ENCODE measurements around the gene KCNQ1. TPM values are rescaled to one million over a fixed set of nuclear protein-coding genes. Genes with fewer than 3 reads are reported as not detected.

KCNQ1 gene
- total RNA-seq, 1 experiment from 2014 or later, result 10.7 TPM

DNA sequence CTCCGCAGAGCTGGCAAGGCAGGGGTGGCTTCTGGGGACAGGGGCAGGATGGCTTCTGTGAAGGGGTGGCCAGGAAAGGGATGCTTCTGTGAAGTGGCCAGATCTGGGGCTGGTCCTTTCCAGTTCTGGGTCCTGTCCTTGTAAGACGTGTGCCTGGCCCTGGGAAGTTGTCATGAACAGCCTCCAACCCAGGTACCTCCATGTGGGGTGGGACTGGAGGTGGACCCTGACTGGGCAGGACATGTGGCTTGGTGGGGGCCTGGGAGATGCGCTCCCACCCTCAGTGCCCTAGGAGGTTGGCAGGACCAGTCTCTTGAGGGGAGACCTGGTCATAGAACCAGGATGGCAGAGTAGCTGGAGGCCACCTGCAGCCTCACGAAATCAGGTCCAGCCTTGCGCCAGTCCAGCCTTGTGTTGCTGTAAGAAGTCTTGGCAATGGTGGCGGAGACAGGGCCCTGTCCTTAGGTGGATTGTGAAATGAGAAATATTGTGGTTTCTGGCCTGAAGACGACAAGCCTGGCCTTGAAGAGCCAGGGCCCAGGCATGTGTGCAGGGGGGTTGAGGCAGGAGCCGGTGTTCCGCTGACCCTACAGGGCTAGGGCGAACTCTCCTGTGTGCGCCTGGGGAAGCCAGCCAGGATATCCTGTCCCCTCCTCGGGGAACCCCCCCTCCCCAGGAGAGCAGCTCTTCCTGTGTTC is 2.6 kb downstream of the KCNQ1 start (continued):
- TF ChIP-seq, protein P1, sequence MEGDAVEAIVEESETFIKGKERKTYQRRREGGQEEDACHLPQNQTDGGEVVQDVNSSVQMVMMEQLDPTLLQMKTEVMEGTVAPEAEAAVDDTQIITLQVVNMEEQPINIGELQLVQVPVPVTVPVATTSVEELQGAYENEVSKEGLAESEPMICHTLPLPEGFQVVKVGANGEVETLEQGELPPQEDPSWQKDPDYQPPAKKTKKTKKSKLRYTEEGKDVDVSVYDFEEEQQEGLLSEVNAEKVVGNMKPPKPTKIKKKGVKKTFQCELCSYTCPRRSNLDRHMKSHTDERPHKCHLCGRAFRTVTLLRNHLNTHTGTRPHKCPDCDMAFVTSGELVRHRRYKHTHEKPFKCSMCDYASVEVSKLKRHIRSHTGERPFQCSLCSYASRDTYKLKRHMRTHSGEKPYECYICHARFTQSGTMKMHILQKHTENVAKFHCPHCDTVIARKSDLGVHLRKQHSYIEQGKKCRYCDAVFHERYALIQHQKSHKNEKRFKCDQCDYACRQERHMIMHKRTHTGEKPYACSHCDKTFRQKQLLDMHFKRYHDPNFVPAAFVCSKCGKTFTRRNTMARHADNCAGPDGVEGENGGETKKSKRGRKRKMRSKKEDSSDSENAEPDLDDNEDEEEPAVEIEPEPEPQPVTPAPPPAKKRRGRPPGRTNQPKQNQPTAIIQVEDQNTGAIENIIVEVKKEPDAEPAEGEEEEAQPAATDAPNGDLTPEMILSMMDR (IDR thresholded peaks at IDR 0.05 in 2 of 3, conservative IDR thresholded peaks at IDR 0.05 in 1 of 3; ENCODE audit: borderline replicate concordance in 1 of 3, insufficient read depth in 1 of 3, low read depth in 2 of 3, low read length in 2 of 3), result no peak
- TF ChIP-seq ELF1 (IDR thresholded peaks at IDR 0.05; ENCODE audit: borderline replicate concordance, low read depth), result no peak

DNA sequence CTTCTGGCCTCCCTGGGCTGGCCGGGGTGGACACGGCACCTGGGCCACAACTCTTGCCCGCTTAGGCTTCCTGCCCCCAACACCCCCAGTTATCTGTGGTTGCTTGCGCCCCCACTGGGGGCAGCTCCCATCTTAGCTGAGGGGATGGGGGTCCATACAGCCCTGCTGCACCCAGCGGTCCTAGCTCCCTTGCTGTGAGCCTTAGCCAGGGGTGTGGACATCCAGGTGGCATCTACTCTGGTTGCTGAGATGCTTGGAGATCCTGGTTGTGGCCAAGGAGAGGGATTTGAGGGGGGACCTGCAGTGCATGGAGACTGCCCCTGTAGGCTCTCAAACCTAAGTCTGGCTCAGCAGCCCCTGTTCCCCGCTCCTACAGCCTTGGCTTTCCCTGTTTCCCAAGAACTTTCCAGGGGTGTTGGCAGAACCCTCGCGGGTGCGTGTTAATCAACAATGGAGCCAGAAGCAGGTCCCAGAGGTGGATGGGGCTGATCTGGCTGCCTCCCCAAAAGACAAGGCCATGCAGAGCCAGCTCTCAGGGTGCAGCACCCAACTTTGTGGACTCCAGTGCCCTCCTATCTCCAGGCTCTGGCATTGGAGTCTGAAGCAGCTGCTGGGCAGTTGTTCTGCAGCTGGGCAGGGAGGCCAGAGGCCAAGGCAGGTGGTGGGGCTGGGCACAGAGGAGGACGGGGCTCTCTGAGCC is 3.3 kb downstream of the KCNQ1 start:
- TF ChIP-seq SP1 (IDR thresholded peaks at IDR 0.05; ENCODE audit: low read depth) (no peak), SIN3A (IDR thresholded peaks at IDR 0.05; ENCODE audit: low read depth) (no peak), CEBPB (IDR thresholded peaks at IDR 0.05; ENCODE audit: low read depth) (no peak), ZFX (IDR thresholded peaks at IDR 0.05) (no peak), POLR2A (IDR thresholded peaks at IDR 0.05; ENCODE audit: borderline replicate concordance, extremely low read depth, insufficient read depth, insufficient read length) (no peak), RAD21 (IDR thresholded peaks at IDR 0.05; ENCODE audit: low read depth) (no peak), ZNF274 (IDR thresholded peaks at IDR 0.05; ENCODE audit: low read depth, low read length) (no peak), CBX3 (IDR thresholded peaks at IDR 0.05; ENCODE audit: low read depth) (no peak), JUND (IDR thresholded peaks at IDR 0.05) (no peak)
- no peaks in the 10 kb centered on the region for H4K20me1 ChIP-seq (ENCODE audit: insufficient read depth)
- H3K27ac ChIP-seq (ENCODE audit: low read depth, low read length), result no peak overlapping the region
- H2AFZ ChIP-seq (ENCODE audit: low read depth, low read length, poor library complexity, severe bottlenecking), result no peak overlapping the region
- no peak overlapping the region for H3K4me2 ChIP-seq (ENCODE audit: low read length)
- no peak overlapping the region for H3K4me3 ChIP-seq (replicated peaks in 1 of 2; ENCODE audit: low read depth in 1 of 2, low read length in 2 of 2)
- BruUV-seq (replicated peaks), result no TSS peak
- peaks cover 8% of the 10 kb centered on the region; the same call in 1 of the 2 replicates for H3K27me3 ChIP-seq (ENCODE audit: insufficient read depth, low read length)
- H3K36me3 ChIP-seq (ENCODE audit: control insufficient read depth in 1 of 2, insufficient read depth in 2 of 2, low read length in 2 of 2), result no peaks in the 10 kb centered on the region
- no peak overlapping the region for H3K9ac ChIP-seq (ENCODE audit: low read length)
- no peak for ATAC-seq
- H3K9me3 ChIP-seq (ENCODE audit: control insufficient read depth in 1 of 2, insufficient read depth in 1 of 2, low read depth in 1 of 2, low read length in 2 of 2), result no peaks in the 10 kb centered on the region
- POLR2A ChIA-PET, result interaction anchor here (1.3 kb wide), 1 partner anchor 12 kb away, joined by 3 read pairs; no protein-coding TSS in a partner anchor
- RAD21 ChIA-PET (ENCODE audit: low non-redundant PET in 1 of 2, low total read pairs in 2 of 2, uncharacterized antibody in 2 of 2, unreplicated experiment in 2 of 2), result no interaction called here
- intact Hi-C loops (cut with micrococcal nuclease), result no loop called here
- CTCF ChIA-PET, result no interaction called here
- no peaks in the 10 kb centered on the region for H3K79me2 ChIP-seq (ENCODE audit: insufficient read depth, low read length)
- H3K4me1 ChIP-seq (ENCODE audit: control insufficient read depth in 1 of 2, insufficient read depth in 2 of 2, low read length in 2 of 2), result peaks cover 13 to 21% of the 10 kb centered on the region in 2 experiments
- H3K9me2 ChIP-seq (ENCODE audit: insufficient read depth), result no peaks in the 10 kb centered on the region
- DNase-seq (ENCODE audit: low read depth, low spot score), result no peak
